Activated CD8-positive, alpha-beta T cell treated with anti-CD3 and anti-CD28 coated beads for 36 hours (primary cell): ENCODE measurements around the gene C17orf100. TPM values are rescaled to one million over a fixed set of nuclear protein-coding genes. Genes with fewer than 3 reads are reported as not detected.

Source experiments
- ATAC-seq: fragments of 200-7000 bp; cut with Tn5 transposase; one replicate; pipeline ENCODE4 v1.10.0; 2021; ENCODE audit warnings: mild to moderate bottlenecking, moderate library complexity
- CTCF ChIA-PET: fragments of 350-600 bp; sonication (Branson Sonifier 250); formaldehyde crosslinking; loops from one replicate; lab custom pipeline; 2021; ENCODE audit warnings: antibody characterized with exemption; lab: Charles Lee
- POLR2A ChIA-PET: fragments of 350-600 bp; sonication (Branson Sonifier 250); formaldehyde crosslinking; loops from one replicate; lab custom pipeline; 2021; ENCODE audit warnings: antibody characterized with exemption; lab: Charles Lee
- DNase-seq: peaks from one replicate; pipeline ENCODE4 v3.0.0-alpha.2; 2020
- H3K27ac Mint-ChIP-seq: one replicate; pipeline ENCODE4 v1.8.0; 2021; ENCODE audit warnings: mild to moderate bottlenecking, mixed read lengths
- H3K27me3 Mint-ChIP-seq: one replicate; pipeline ENCODE4 v1.8.0; 2021; ENCODE audit warnings: mixed read lengths
- H3K36me3 Mint-ChIP-seq: one replicate; pipeline ENCODE4 v1.8.0; 2021; ENCODE audit warnings: low read depth, mixed read lengths
- H3K4me1 Mint-ChIP-seq: one replicate; pipeline ENCODE4 v1.8.0; 2021; ENCODE audit warnings: low read depth, mixed read lengths
- H3K4me3 Mint-ChIP-seq: one replicate; pipeline ENCODE4 v1.8.0; 2021; ENCODE audit warnings: mild to moderate bottlenecking, moderate library complexity, mixed read lengths
- H3K9me3 Mint-ChIP-seq: one replicate; pipeline ENCODE4 v1.8.0; 2021; ENCODE audit warnings: mixed read lengths
- intact Hi-C: fragments of 100-400 bp; cut with micrococcal nuclease; formaldehyde crosslinking; loops from one replicate; pipeline ENCODE4 v1.10.0; 2022
- total RNA-seq, 2 experiments: library from RNA; stranded (reverse); gene quantifications; one replicate each; pipeline ENCODE4 v1.2.3, GENCODE V29; 2021
- TF ChIP-seq, protein P1 (sequence below): fragments of 200-600 bp; IDR thresholded peaks from one replicate; pipeline ENCODE4 v1.8.0; 2022; ENCODE audit warnings: antibody characterized with exemption, mild to moderate bottlenecking

C17orf100 gene
- total RNA-seq, 2 experiments from 2014 or later, result 1.1 to 1.6 TPM

- no peaks in the 10 kb centered on the region for H3K27me3 Mint-ChIP-seq
Observed at GRCh38 chr17:6630390-6630789, 21.2 kb upstream of the C17orf100 start.

GRCh38 chr17:6632530-6632929, 19.0 kb upstream of the C17orf100 start:
- ATAC-seq, result no peak
- H3K27me3 Mint-ChIP-seq, result no peaks in the 10 kb centered on the region
- intact Hi-C loops, result no loop called here
- peaks cover 12% of the 10 kb centered on the region for H3K4me1 Mint-ChIP-seq
- ChIA-PET POLR2A (no interaction called here), CTCF (no interaction called here)
- no peak overlapping the region for H3K27ac Mint-ChIP-seq
- H3K36me3 Mint-ChIP-seq, result peaks cover 43% of the 10 kb centered on the region
- H3K9me3 Mint-ChIP-seq, result no peaks in the 10 kb centered on the region
- no peak for DNase-seq
- TF ChIP-seq, protein P1, sequence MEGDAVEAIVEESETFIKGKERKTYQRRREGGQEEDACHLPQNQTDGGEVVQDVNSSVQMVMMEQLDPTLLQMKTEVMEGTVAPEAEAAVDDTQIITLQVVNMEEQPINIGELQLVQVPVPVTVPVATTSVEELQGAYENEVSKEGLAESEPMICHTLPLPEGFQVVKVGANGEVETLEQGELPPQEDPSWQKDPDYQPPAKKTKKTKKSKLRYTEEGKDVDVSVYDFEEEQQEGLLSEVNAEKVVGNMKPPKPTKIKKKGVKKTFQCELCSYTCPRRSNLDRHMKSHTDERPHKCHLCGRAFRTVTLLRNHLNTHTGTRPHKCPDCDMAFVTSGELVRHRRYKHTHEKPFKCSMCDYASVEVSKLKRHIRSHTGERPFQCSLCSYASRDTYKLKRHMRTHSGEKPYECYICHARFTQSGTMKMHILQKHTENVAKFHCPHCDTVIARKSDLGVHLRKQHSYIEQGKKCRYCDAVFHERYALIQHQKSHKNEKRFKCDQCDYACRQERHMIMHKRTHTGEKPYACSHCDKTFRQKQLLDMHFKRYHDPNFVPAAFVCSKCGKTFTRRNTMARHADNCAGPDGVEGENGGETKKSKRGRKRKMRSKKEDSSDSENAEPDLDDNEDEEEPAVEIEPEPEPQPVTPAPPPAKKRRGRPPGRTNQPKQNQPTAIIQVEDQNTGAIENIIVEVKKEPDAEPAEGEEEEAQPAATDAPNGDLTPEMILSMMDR, result no peak
- H3K4me3 Mint-ChIP-seq, result no peak overlapping the region

More at GRCh38 chr17:6630390-6630789, 21.2 kb upstream of the C17orf100 start:
- TF ChIP-seq, protein P1, result no peak
- H3K36me3 Mint-ChIP-seq, result peaks cover 49% of the 10 kb centered on the region
- H3K27ac Mint-ChIP-seq, result no peak overlapping the region
- H3K4me3 Mint-ChIP-seq, result no peak overlapping the region
- H3K9me3 Mint-ChIP-seq, result no peaks in the 10 kb centered on the region
- ChIA-PET CTCF (no interaction called here), POLR2A (no interaction called here)
- DNase-seq (no peak), ATAC-seq (no peak)
- H3K4me1 Mint-ChIP-seq, result peaks cover 6% of the 10 kb centered on the region
- intact Hi-C loops, result no loop called here

DNA sequence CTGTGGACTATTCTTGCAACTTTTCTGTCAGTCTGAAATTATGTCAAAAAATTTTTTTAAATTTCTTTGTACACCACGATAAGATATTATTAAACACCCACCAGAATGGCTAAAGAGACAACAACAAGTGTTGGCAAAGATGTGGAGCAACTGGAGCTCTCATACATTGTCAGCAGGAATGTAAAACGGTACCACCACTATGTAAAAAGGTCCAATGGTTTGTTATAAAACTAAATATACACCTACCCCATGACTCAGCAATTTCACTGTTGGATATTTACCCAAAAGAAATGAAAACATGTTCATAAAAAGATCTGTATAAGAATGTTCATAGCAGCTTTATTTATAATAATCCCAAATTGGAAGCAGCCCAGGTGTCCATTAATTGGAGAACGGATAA, 18.3 kb upstream of the C17orf100 start:
- H3K4me3 Mint-ChIP-seq, result no peak overlapping the region
- CTCF ChIA-PET, result no interaction called here
- peaks cover 18% of the 10 kb centered on the region for H3K4me1 Mint-ChIP-seq
- intact Hi-C loops, result no loop called here
- H3K36me3 Mint-ChIP-seq, result peaks cover 38% of the 10 kb centered on the region
- H3K9me3 Mint-ChIP-seq, result no peaks in the 10 kb centered on the region
- TF ChIP-seq, protein P1, result no peak
- H3K27ac Mint-ChIP-seq, result no peak overlapping the region
- no peaks in the 10 kb centered on the region for H3K27me3 Mint-ChIP-seq
- ATAC-seq (no peak), DNase-seq (no peak)
- POLR2A ChIA-PET, result interaction anchor here (0.7 kb wide), 1 partner anchor 64 kb away, joined by 3 read pairs; no protein-coding TSS in a partner anchor

GRCh38 chr17:6636105-6636504, 15.5 kb upstream of the C17orf100 start:
- no peak for ATAC-seq
- CTCF ChIA-PET, result no interaction called here
- Mint-ChIP-seq H3K9me3 (no peaks in the 10 kb centered on the region), H3K27me3 (no peaks in the 10 kb centered on the region), H3K27ac (no peak overlapping the region), H3K36me3 (peaks cover 26% of the 10 kb centered on the region), H3K4me3 (no peak overlapping the region), H3K4me1 (peaks cover 27% of the 10 kb centered on the region)
- DNase-seq, result no peak
- POLR2A ChIA-PET, result no interaction called here
- intact Hi-C loops, result no loop called here
- TF ChIP-seq, protein P1, result no peak

DNA sequence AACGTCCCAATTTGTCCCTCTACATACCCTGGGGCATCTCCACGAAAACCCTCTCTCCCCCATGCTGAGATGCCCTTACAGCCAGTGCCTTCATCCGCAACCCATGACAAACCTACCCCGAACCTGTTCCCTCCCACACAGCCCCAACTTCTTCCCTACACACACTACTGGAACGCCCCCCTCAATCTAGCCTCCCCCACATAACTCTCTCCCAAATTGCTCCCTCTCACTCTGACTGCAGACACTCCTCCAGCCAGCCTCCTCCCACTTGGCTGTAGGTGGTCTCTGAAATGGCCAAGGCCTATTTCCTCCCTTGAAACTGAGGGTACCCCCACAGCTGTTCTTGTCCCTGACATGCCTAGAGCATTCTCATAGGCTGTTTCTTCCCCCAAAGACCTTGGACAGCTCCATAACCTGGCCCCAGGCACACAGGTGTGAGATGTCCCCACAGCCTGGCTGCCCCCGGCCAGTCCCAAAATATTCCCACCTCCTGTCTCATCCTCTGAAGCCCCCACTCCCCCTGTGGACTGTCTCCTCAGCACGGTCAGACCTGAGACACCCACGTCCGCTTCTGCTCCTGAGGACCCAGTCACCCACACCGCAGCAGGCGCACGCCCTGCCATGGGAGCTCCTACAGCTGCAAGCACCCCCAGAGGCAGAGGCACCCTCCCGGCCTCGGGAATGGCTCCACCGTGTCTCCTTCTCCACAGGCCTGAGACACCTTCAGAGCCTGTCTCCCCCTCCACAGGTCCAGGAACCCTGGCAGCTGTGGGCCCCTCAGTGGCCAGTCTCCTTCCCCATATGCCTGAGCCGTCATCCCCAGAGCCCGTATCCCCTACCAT, 14.7 kb upstream of the C17orf100 start:
- H3K4me3 Mint-ChIP-seq, result no peak overlapping the region

More for the DNA sequence above, 14.7 kb upstream of the C17orf100 start:
- Mint-ChIP-seq H3K36me3 (peaks cover 32% of the 10 kb centered on the region), H3K9me3 (no peaks in the 10 kb centered on the region), H3K27ac (no peak overlapping the region), H3K4me1 (peaks cover 27% of the 10 kb centered on the region), H3K27me3 (no peaks in the 10 kb centered on the region)
- DNase-seq (no peak), ATAC-seq (no peak)
- TF ChIP-seq, protein P1, result no peak
- ChIA-PET CTCF (no interaction called here), POLR2A (no interaction called here)
- intact Hi-C loops, result no loop called here
